Omental fat pad (tissue), 4 donors: ENCODE measurements around the gene CTSK. TPM values are rescaled to one million over a fixed set of nuclear protein-coding genes. Genes with fewer than 3 reads are reported as not detected.

ENCODE experiments used
- ATAC-seq: fragments of 150-250 bp; one replicate; pipeline ENCODE4 v1.9.1; 2016; ENCODE audit warnings: mild to moderate bottlenecking, moderate library complexity; ENCODE audit not compliant: low FRiP score
- DNase-seq: peaks from one replicate; pipeline ENCODE4 v3.0.0-alpha.2; 2019; ENCODE audit warnings: low spot score
- total RNA-seq, 4 donors: library from RNA; depleted of rRNA; stranded (reverse); fragments of >200 nt; gene quantifications; one replicate each; pipeline ENCODE4 v1.1.0, GENCODE V29; 2016
- TF ChIP-seq, protein P1 (sequence below), 3 donors: fragments of 450-650 bp; IDR thresholded peaks; one replicate each; pipeline ENCODE4 v1.5.1; 2016 to 2017; ENCODE audit warnings: antibody characterized with exemption in 3 of 3, mild to moderate bottlenecking in 3 of 3, moderate library complexity in 2 of 3

The CTSK gene
- total RNA-seq, 4 donors from 2014 or later, result 41.2 to 74.5 (median 59.6) TPM

DNA sequence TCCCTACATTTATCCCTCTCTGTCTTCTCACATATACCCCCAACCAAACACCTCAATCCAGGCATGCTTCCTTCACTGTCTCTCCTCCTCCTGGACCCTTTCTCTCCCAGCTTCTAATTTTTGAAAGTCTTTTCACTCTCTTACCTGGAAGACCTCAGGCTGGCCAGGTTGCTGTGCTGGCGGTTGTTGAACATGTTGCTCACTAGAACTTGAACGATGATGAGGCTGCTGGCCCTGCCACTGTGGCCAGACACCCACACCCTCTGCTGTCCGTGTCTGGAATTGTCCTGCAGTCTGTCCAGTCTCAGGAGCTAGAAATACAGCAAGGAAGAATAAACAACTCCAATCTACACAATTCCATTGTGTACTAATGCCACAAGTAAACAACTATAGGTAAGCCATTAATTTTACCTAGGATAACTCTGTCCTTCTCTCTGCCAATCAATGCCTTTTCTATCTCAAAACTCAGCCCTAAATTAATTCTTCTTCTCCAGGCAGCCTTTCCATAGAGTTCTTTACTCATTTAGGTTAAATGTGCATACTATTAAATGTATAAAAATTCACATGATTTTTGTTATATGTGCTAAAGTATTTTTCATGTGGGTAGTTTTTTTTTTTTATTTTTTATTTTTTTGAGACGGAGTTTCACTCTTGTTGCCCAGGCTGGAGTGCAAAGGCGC, 5.1 kb upstream of the CTSK start:
- TF ChIP-seq, protein P1, sequence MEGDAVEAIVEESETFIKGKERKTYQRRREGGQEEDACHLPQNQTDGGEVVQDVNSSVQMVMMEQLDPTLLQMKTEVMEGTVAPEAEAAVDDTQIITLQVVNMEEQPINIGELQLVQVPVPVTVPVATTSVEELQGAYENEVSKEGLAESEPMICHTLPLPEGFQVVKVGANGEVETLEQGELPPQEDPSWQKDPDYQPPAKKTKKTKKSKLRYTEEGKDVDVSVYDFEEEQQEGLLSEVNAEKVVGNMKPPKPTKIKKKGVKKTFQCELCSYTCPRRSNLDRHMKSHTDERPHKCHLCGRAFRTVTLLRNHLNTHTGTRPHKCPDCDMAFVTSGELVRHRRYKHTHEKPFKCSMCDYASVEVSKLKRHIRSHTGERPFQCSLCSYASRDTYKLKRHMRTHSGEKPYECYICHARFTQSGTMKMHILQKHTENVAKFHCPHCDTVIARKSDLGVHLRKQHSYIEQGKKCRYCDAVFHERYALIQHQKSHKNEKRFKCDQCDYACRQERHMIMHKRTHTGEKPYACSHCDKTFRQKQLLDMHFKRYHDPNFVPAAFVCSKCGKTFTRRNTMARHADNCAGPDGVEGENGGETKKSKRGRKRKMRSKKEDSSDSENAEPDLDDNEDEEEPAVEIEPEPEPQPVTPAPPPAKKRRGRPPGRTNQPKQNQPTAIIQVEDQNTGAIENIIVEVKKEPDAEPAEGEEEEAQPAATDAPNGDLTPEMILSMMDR (IDR thresholded peaks at IDR 0.05), result peak in 1 of 3 donors; percentile 11
- no peak for ATAC-seq
- DNase-seq, result no peak

DNA sequence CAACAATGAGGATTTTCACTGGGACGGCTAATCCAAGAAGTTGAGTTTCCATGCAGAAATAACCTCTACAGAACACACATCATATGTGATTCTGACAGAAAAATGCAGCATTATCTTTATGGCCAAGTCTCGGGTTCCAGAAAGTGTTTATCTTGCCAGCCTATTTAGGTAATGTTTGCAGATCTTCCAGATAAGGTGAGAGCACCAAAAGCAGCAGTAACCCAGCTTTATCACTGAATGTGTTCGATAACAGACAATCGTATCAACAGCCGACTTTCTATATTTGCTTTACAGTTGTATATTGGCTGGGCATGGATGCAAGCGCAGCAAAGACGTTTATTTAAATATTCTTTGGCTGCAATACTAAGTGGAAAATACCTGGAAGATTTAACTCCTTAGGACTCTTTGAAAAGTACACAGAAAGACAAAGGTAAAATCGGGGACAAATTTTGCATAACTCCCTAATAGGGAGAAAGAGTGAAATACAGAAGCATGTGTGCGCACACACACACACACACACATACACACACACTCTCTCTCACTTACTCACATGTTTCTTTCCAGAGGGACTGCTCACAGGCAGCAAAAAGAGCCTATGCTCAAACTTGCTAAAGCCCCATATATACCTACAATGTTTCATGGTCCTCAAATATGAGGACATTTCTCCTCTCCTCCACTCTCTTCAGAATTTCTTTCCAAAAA, 3.0 kb upstream of the CTSK start:
- ATAC-seq, result no peak
- TF ChIP-seq, protein P1 (IDR thresholded peaks at IDR 0.05), result no peak
- DNase-seq, result no peak

DNA sequence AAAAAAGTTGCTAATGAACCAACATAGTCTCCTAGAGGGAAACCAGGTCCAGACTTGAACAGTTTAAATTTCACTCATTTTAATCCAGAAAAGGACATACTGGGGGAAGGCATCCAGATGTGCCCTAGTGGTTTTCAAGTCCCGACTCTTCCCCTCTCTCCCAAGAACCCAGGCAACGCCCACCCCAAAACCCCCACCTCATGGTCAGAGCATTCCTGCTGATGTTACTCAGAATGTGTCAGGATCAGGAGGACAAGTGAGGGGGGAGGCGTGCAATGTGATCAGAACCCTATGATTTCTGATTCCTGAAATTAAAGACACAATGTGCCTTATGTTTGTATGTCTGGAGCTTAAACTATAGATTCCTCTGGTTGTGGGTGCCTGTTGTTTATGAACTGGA, 1.6 kb upstream of the CTSK start:
- ATAC-seq (no peak), DNase-seq (no peak)
- TF ChIP-seq, protein P1 (IDR thresholded peaks at IDR 0.05), result no peak

GRCh38 chr1:150808846-150809245, 786 bp upstream of the CTSK start:
- ATAC-seq, result no peak
- no peak for DNase-seq
- TF ChIP-seq, protein P1 (IDR thresholded peaks at IDR 0.05), result no peak

DNA sequence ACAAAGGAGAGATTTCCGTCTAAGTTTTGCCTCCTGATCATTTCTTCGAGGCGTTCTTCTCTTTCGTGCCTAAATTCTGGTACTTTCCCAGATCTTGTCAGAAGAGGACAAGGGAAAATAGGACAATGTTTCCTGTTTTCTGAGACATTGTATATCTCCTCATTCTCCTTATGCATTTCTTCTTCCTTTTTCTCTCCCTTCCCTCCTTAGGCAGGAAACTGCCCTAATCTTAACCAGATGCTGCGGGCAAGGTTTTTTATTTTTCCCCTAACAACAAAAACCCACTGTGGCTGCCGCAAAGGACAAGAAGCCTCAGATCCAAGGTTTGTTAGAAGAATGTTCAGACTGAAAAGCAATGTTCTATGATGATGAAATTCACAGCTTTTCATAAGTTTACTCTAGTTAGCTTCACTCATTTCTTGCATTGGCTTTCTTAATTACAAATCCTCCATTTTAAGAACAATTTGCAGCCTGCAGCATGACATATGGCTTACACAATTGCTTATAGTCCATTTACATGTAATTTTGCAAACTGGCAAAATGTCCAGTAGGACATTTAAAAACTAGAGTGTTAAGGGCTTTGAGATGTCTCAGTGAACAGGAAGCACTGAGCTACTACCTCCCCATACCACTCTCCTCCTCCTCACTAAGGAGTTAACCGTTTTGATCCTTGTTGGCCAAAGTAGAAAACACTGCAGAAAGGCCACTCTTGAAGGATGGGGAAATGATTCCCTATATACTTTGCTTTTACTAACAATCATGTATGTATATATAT, 624 bp downstream of the CTSK start:
- TF ChIP-seq, protein P1 (IDR thresholded peaks at IDR 0.05), result no peak
- no peak for ATAC-seq
- DNase-seq, result no peak

GRCh38 chr1:150805899-150806298, 2.2 kb downstream of the CTSK start:
- DNase-seq (no peak), ATAC-seq (no peak)
- TF ChIP-seq, protein P1 (IDR thresholded peaks at IDR 0.05), result no peak
